GM12891 (cell line): ENCODE data around the gene KCTD1.
"Not testable (repeated sequence)": the region's sequence is repeated elsewhere in the genome, so short reads cannot be mapped to it uniquely, and the experiment has no call there.

Source experiments
- DNase-seq: peaks from one replicate; pipeline ENCODE4 v3.0.0; 2011; ENCODE audit warnings: low spot score; ENCODE audit not compliant: insufficient read length
- FAIRE-seq: peaks from 2 replicates; lab custom pipeline; 2011; peaks lifted over from hg19 to GRCh38; lab: Jason Lieb, UNC
- PAX5 ChIP-seq: IDR thresholded peaks from 2 replicates; pipeline ENCODE4 v1.6.1; 2011; ENCODE audit warnings: low read length, moderate library complexity, mild to moderate bottlenecking; ENCODE audit not compliant: insufficient read depth, severe bottlenecking
- POLR2A ChIP-seq: IDR thresholded peaks from 2 replicates; pipeline ENCODE4 v1.6.1; 2011; ENCODE audit warnings: low read depth, low read length, control low read depth
- POLR2AphosphoS5 ChIP-seq: IDR thresholded peaks from 2 replicates; pipeline ENCODE4 v1.6.1; 2011; ENCODE audit warnings: low read depth, low read length, control low read depth
- POU2F2 ChIP-seq: IDR thresholded peaks from 2 replicates; pipeline ENCODE4 v1.6.1; 2011; ENCODE audit warnings: low read depth, mild to moderate bottlenecking, control low read depth, low read length, moderate library complexity
- SPI1 ChIP-seq: IDR thresholded peaks from 2 replicates; pipeline ENCODE4 v1.6.1; 2011; ENCODE audit warnings: low read depth, low read length, control low read depth
- TAF1 ChIP-seq: IDR thresholded peaks from 2 replicates; pipeline ENCODE4 v1.6.1; 2011; ENCODE audit warnings: low read depth, low read length, control low read depth

Gene KCTD1

GRCh38 chr18:26455639-26456038, 92.7 kb downstream of the KCTD1 start:
- no peak for DNase-seq
- TF ChIP-seq PAX5, result no peak
- TF ChIP-seq TAF1, result no peak
- no peak for TF ChIP-seq POLR2A
- TF ChIP-seq POLR2AphosphoS5, result no peak
- no peak for TF ChIP-seq SPI1
- TF ChIP-seq POU2F2, result no peak
- no peak for FAIRE-seq

- no peak for FAIRE-seq
- TF ChIP-seq POLR2A (no peak), TAF1 (no peak), POU2F2 (no peak), POLR2AphosphoS5 (no peak), SPI1 (no peak), PAX5 (no peak)
- DNase-seq, result no peak
Measured at GRCh38 chr18:26454616-26455015, 93.7 kb downstream of the KCTD1 start.

DNA sequence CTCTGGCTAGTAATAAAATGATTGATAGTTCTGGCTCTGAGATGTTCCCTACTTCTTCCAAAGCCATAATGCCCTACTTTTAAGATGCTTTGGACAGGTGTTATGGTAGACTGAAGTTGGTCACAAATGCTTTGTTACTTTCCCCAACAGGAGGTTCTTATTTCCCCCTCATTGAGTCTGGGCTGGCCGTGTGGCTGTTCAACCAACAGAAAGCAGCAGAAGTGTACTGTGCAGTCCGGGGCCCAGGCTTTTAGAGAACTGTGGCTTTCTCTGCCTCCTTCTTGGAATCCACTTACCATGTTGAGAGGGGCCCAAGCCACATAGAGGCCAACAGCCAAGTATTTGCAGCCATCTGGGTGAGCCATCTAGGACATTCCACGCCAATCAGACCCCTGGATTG, 94.2 kb downstream of the KCTD1 start:
- DNase-seq (no peak), FAIRE-seq (no peak)
- no peak for TF ChIP-seq POLR2A
- no peak for TF ChIP-seq PAX5
- no peak for TF ChIP-seq POU2F2
- TF ChIP-seq POLR2AphosphoS5, result no peak
- no peak for TF ChIP-seq TAF1
- TF ChIP-seq SPI1, result no peak

- FAIRE-seq (peak; percentile 5), DNase-seq (no peak)
- TF ChIP-seq POLR2A (no peak), TAF1 (no peak), SPI1 (no peak), POLR2AphosphoS5 (no peak), POU2F2 (no peak), PAX5 (no peak)
Measured at GRCh38 chr18:26453386-26453901, 94.9 kb downstream of the KCTD1 start.

GRCh38 chr18:26450989-26451682, 97.2 kb downstream of the KCTD1 start:
- DNase-seq (no peak), FAIRE-seq (no peak)
- TF ChIP-seq POLR2AphosphoS5 (no peak), POLR2A (no peak), PAX5 (no peak), POU2F2 (no peak), SPI1 (no peak), TAF1 (no peak)

DNA sequence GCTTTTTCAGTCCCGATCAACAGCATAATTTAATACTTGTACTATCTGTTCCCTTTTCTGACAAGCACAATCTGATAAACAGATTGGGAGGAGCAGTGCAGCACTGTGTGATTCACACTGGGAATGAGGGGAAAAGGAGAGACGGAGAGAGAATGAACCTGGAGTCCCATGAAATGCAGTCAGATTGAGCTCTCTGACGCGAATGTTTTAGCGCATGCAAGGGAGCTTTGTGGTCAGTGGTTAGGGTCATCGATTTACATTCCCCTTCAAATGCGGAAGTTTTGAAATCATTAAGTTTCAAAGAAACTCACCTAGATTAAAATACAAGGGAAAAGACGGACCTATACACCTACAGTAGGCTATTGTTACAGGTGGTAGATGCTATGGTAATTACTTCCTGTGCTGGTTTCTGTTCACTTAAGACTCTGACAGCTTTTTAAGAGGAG, 99.6 kb downstream of the KCTD1 start:
- TF ChIP-seq POLR2AphosphoS5 (no peak), POU2F2 (0 out of 2 replicates have a peak, but pooled peaks have one; percentile 17)
- DNase-seq (no peak), FAIRE-seq (peak; percentile 69)

DNA sequence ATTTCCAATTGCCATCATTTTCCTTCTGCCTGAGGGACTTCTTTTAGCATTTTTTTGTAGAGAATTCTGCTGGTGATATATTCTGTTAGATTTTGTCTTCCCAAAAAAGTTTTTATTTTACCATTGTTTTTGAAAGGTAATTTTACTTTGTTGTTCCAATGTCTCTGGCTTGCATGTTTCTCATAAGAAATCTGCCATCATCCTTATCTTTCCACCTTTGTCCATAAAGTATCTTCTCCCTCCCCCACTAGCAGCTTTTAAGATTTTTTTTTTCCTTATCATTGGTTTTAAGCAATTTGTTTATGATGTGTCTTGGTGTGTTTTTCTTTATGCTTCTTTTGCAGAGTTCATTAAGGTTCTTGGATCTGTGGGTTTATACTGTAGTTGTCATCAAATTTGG, 104.5 kb downstream of the KCTD1 start:
- no peak for TF ChIP-seq SPI1
- no peak for TF ChIP-seq POU2F2
- no peak for TF ChIP-seq POLR2AphosphoS5
- TF ChIP-seq TAF1, result no peak
- no peak for TF ChIP-seq PAX5
- no peak for TF ChIP-seq POLR2A
- FAIRE-seq, result no peak
- DNase-seq, result no peak

DNA sequence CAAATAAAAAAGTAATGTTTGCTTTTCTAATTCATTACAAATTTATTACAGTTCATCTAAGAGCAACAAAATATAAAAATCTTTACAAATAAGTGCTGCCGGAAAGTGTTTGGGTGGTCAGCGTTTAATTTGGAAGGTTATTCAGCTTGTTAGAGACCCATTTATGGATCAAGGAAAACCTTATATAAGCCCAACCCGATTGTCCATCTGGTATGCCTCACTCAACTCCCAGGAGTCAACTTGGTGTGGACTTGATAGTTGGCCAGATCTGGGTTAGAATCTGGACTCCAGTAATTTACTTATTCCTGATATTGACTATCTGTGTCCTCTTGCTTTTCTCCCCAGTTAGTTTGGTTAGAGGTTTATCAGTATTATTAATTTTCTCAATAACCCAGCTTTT, 106.2 kb downstream of the KCTD1 start:
- TF ChIP-seq POU2F2 (no peak), POLR2AphosphoS5 (no peak), TAF1 (no peak), PAX5 (no peak), POLR2A (no peak), SPI1 (no peak)
- FAIRE-seq, result no peak
- no peak for DNase-seq

DNA sequence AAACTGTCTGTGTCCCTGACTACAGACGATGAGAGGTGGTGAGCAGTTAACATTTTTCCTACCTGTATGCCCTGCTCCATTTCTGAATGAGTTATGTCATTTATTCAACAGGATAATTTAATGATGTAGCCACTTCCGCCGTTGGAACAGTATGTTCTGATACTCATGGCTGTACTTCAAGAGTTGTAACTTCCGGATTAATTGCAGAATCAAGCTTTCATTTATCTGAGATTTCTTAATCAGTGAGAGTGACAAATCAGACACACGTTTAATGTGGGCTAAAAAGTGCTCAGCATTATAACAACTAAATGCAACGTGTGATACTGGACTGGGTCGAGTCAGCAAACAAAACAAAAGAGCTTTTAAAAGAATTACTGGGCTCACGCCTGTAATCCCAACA, 107.7 kb downstream of the KCTD1 start:
- DNase-seq (no peak), FAIRE-seq (no peak)
- TF ChIP-seq TAF1 (no peak), POU2F2 (no peak), PAX5 (no peak), SPI1 (no peak), POLR2AphosphoS5 (no peak), POLR2A (no peak)

- DNase-seq (no peak), FAIRE-seq (no peak)
- TF ChIP-seq POLR2AphosphoS5 (no peak), SPI1 (no peak)
Measured at GRCh38 chr18:26439537-26439936, 108.8 kb downstream of the KCTD1 start.

DNA sequence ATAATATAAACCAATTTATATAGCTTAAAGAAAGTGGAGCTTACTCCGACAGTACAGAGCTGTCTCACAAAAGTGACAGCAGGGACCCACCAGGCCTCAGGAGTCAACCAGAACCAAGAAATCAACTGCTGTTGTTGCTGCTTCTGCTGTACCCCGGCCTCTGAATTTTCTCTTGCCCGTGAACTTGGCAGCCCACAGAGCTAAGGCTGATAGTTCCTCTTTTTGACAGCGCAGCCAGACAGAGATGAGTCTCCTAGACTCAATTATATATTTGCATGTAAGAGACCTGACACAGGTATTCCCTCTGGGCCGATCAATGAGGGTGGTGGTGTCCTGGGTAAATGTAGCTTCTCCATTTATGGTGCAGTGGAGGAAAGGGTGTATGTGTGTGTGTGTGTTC, 109.4 kb downstream of the KCTD1 start:
- DNase-seq, result peak; percentile 32
- no peak for TF ChIP-seq POLR2AphosphoS5
- TF ChIP-seq PAX5, result no peak
- peak; percentile 90 for TF ChIP-seq POU2F2
- TF ChIP-seq SPI1, result 0 out of 2 replicates have a peak, but pooled peaks have one; percentile 16
- no peak for TF ChIP-seq TAF1
- peak; percentile 61 for FAIRE-seq

- not testable (repeated sequence) for FAIRE-seq
Measured at GRCh38 chr18:26437634-26438033, 110.7 kb downstream of the KCTD1 start.

More at GRCh38 chr18:26437634-26438033, 110.7 kb downstream of the KCTD1 start:
- DNase-seq, result not testable (repeated sequence)
